ENCODE results near the gene ZSCAN25.
"Not testable (repeated sequence)": the region's sequence is repeated elsewhere in the genome, so short reads cannot be mapped to it uniquely, and the experiment has no call there.

ZSCAN25 gene

GRCh38 chr7:99617192-99617781 lies 541 bp downstream of the ZSCAN25 start:
- DNase-seq (ENCODE audit: low spot score) = no peak

GRCh38 chr7:99618726-99619125 lies 2.0 kb downstream of the ZSCAN25 start:
- DNase-seq (ENCODE audit: low spot score) = no peak

GRCh38 chr7:99619571-99620130 lies 2.9 kb downstream of the ZSCAN25 start:
- DNase-seq (ENCODE audit: low spot score) = no peak

GRCh38 chr7:99621271-99621670 lies 4.5 kb downstream of the ZSCAN25 start:
- DNase-seq (ENCODE audit: low spot score) = no peak

- no peak for DNase-seq (ENCODE audit: low spot score)
These were observed 5.8 kb downstream of the ZSCAN25 start for GRCh38 chr7:99622596-99622995.

GRCh38 chr7:99623091-99623693 lies 6.4 kb downstream of the ZSCAN25 start:
- no peak for DNase-seq (ENCODE audit: low spot score)

GRCh38 chr7:99623702-99624447 lies 7.1 kb downstream of the ZSCAN25 start:
- no peak for DNase-seq (ENCODE audit: low spot score)

GRCh38 chr7:99624484-99624883 lies 7.7 kb downstream of the ZSCAN25 start:
- no peak for DNase-seq (ENCODE audit: low spot score)

- no peak for DNase-seq (ENCODE audit: low spot score)
These were observed 8.6 kb downstream of the ZSCAN25 start for GRCh38 chr7:99625321-99625720.

- no peak for DNase-seq (ENCODE audit: low spot score)
These were observed 9.2 kb downstream of the ZSCAN25 start for GRCh38 chr7:99625961-99626360.

- no peak for DNase-seq (ENCODE audit: low spot score)
These were observed 9.9 kb downstream of the ZSCAN25 start for GRCh38 chr7:99626661-99627060.

GRCh38 chr7:99627513-99627912 lies 10.8 kb downstream of the ZSCAN25 start:
- DNase-seq (ENCODE audit: low spot score) = no peak

- no peak for DNase-seq (ENCODE audit: low spot score)
These were observed 12.0 kb downstream of the ZSCAN25 start for GRCh38 chr7:99628471-99629465.

- no peak for DNase-seq (ENCODE audit: low spot score)
These were observed 12.9 kb downstream of the ZSCAN25 start for GRCh38 chr7:99629643-99630042.

- peak; percentile 17 for DNase-seq (ENCODE audit: low spot score)
These were observed 14.8 kb downstream of the ZSCAN25 start for GRCh38 chr7:99631295-99632109.

GRCh38 chr7:99637414-99637813 lies 20.7 kb downstream of the ZSCAN25 start:
- not testable (repeated sequence) for DNase-seq (ENCODE audit: low spot score)

- DNase-seq (ENCODE audit: low spot score) = no peak
These were observed 22.0 kb downstream of the ZSCAN25 start for GRCh38 chr7:99638731-99639130.

GRCh38 chr7:99639267-99639666 lies 22.5 kb downstream of the ZSCAN25 start:
- DNase-seq (ENCODE audit: low spot score) = no peak

- no peak for DNase-seq (ENCODE audit: low spot score)
These were observed 25.3 kb downstream of the ZSCAN25 start for GRCh38 chr7:99642027-99642426.

- DNase-seq (ENCODE audit: low spot score) = no peak
These were observed 26.7 kb downstream of the ZSCAN25 start for GRCh38 chr7:99643464-99643863.

GRCh38 chr7:99644431-99644830 lies 27.7 kb downstream of the ZSCAN25 start:
- no peak for DNase-seq (ENCODE audit: low spot score)

Data from hematopoietic multipotent progenitor cell treated with erythropoietin and hydrocortisone succinate and interleukin-3 and kit ligand, for 17 days (in vitro differentiated cells).